Measurements from ENCODE around the gene UBE2I. TPM values are rescaled to one million over a fixed set of nuclear protein-coding genes. Genes with fewer than 3 reads are reported as not detected.

Gene UBE2I
- total RNA-seq, 1 experiment from 2014 or later = 290 TPM

DNA sequence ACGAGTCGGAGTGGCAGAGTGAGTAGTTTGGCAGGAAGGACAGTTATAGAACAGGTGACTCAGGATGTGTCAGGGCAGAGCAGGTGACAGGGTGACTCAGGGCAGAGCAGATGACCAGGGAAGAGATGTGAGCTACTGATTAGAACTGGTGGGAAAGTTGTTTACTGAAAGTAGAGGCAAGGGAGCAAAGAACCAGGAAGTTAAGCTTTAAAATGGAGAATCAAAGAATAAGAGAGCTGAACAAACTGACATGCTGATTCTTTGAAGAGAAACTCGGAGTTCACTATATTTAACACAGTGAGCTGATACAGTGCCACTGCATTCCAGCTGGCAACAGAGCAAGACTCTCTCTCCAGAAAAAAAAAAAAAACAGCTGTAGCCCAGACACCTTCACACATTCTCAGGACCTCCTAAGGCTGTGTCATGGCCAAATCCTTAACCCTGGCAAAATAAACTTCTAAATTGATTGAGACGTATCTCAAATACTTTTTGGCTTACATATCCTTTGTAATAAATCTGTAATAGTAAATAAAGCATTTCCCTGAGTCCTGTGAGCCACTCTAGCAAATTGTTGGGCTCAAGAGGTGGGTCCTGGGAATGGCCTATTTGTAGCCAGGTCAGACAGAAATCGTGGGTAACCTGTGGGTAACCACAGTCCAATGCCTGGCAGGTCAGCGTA is 12.3 kb upstream of the UBE2I start:
- no peak overlapping the region for H3K4ac ChIP-seq (ENCODE audit: low read depth, low read length)
- Mint-ChIP-seq H3K27me3 (ENCODE audit: low read depth) (peaks cover 44% of the 10 kb centered on the region), H3K4me3 (no peak overlapping the region), H3K9me3 (peaks cover 0 to 4% of the 10 kb centered on the region in 2 experiments; a peak in 1 of 5 replicates), H3K27ac (no peak overlapping the region), H3K4me1 (peaks cover 24 to 33% of the 10 kb centered on the region in 2 experiments), H3K36me3 (ENCODE audit: insufficient read depth in 1 of 3, low read depth in 3 of 3) (no peaks in the 10 kb centered on the region; a peak in 2 of 7 replicates)
- no peak overlapping the region for H2BK20ac ChIP-seq (ENCODE audit: low read depth, low read length, poor library complexity, severe bottlenecking)
- no peak overlapping the region for H4K8ac ChIP-seq (replicated peaks; ENCODE audit: insufficient read length, low read depth, low read length)
- H3K9ac ChIP-seq (ENCODE audit: extremely low read depth, insufficient read length, low read length) = no peak overlapping the region
- H3T11ph ChIP-seq (ENCODE audit: low read length) = no peak overlapping the region
- no peak overlapping the region for H2BK12ac ChIP-seq (ENCODE audit: insufficient read length, low read depth, low read length)
- no peak overlapping the region for H3K14ac ChIP-seq (ENCODE audit: insufficient read depth, low read length)
- H4K20me1 ChIP-seq (ENCODE audit: control insufficient read depth, insufficient read depth, insufficient read length) = no peaks in the 10 kb centered on the region
- H2AK5ac ChIP-seq (ENCODE audit: insufficient read length, low read length) = no peak overlapping the region
- H2BK5ac ChIP-seq (ENCODE audit: insufficient read length, low read length) = no peak overlapping the region
- H3K27me3 ChIP-seq (ENCODE audit: insufficient read depth, low read length) = no peaks in the 10 kb centered on the region
- H2AFZ ChIP-seq (ENCODE audit: low read length) = no peak overlapping the region
- WGBS (ENCODE audit: extremely low coverage, insufficient read length, low lambda C conversion rate) = no CpG with 5 or more reads among the region's 6 CpGs
- no peaks in the 10 kb centered on the region for H3K9me3 ChIP-seq (ENCODE audit: control insufficient read depth, low read depth, low read length)
- no peak overlapping the region for H3K23ac ChIP-seq (ENCODE audit: insufficient read length, low read depth, low read length)
- H3K56ac ChIP-seq (ENCODE audit: insufficient read length, low read depth, low read length) = no peak overlapping the region
- no peak overlapping the region for H2BK120ac ChIP-seq (ENCODE audit: low read depth, low read length, poor library complexity, severe bottlenecking)
- H3K79me1 ChIP-seq (ENCODE audit: insufficient read depth, low read depth, low read length, poor library complexity, severe bottlenecking) = no peaks in the 10 kb centered on the region
- H3K79me2 ChIP-seq (ENCODE audit: insufficient read depth, low read length) = no peaks in the 10 kb centered on the region
- no peak overlapping the region for H2BK15ac ChIP-seq (ENCODE audit: low read depth, low read length)
- no peak overlapping the region for H4K91ac ChIP-seq (ENCODE audit: insufficient read length, low read depth, low read length)
- no peak for DNase-seq
- no peak overlapping the region for H3K18ac ChIP-seq (ENCODE audit: insufficient read length, low read depth, low read length)
- no peaks in the 10 kb centered on the region for H3K23me2 ChIP-seq (ENCODE audit: insufficient read length, low read depth, low read length, poor library complexity, severe bottlenecking)
- TF ChIP-seq, protein P1, sequence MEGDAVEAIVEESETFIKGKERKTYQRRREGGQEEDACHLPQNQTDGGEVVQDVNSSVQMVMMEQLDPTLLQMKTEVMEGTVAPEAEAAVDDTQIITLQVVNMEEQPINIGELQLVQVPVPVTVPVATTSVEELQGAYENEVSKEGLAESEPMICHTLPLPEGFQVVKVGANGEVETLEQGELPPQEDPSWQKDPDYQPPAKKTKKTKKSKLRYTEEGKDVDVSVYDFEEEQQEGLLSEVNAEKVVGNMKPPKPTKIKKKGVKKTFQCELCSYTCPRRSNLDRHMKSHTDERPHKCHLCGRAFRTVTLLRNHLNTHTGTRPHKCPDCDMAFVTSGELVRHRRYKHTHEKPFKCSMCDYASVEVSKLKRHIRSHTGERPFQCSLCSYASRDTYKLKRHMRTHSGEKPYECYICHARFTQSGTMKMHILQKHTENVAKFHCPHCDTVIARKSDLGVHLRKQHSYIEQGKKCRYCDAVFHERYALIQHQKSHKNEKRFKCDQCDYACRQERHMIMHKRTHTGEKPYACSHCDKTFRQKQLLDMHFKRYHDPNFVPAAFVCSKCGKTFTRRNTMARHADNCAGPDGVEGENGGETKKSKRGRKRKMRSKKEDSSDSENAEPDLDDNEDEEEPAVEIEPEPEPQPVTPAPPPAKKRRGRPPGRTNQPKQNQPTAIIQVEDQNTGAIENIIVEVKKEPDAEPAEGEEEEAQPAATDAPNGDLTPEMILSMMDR (conservative IDR thresholded peaks at IDR 0.05) = no peak
- H3K4me2 ChIP-seq (ENCODE audit: insufficient read depth, insufficient read length, low read length) = no peak overlapping the region
- peaks cover 2% of the 10 kb centered on the region; the same call in 1 of the 2 replicates for H3K4me1 ChIP-seq (ENCODE audit: insufficient read depth, low read length)
- H4K5ac ChIP-seq (ENCODE audit: insufficient read length, low read depth, low read length) = no peak overlapping the region
- H3K27ac ChIP-seq (ENCODE audit: insufficient read length, low read depth, low read length) = no peak overlapping the region

Measured in H9 (cell line).